SK-N-SH (cell line): ENCODE results near the gene PLEKHM3. TPM values are rescaled to one million over a fixed set of nuclear protein-coding genes. Genes with fewer than 3 reads are reported as not detected.

Source experiments
- CTCF ChIA-PET: fragments of 300-600, 350-600 bp; formaldehyde crosslinking; extraction: SDS; loops from one replicate; lab custom pipeline; 2021; lab: Yijun Ruan, JAX
- POLR2A ChIA-PET: fragments of 350-600 bp; sonication (Branson Sonifier 250); formaldehyde crosslinking; extraction: SDS; loops from one replicate; lab custom pipeline; 2020; ENCODE audit warnings: antibody characterized with exemption, inconsistent platforms; lab: Yijun Ruan, JAX
- DNase-seq: peaks from one replicate; pipeline ENCODE4 v3.0.0; 2012
- H2AFZ ChIP-seq: fragments of 200-600 bp; sonication (generic); 2 replicates; pipeline ENCODE4 v1.8.1; 2016; ENCODE audit warnings: antibody characterized with exemption, mild to moderate bottlenecking, low read depth
- H3F3A ChIP-seq: fragments of 200-600 bp; sonication (generic); replicated peaks from 2 replicates; pipeline ENCODE3; 2016; ENCODE audit warnings: antibody characterized with exemption, mild to moderate bottlenecking; ENCODE audit not compliant: insufficient read depth
- H3K27ac ChIP-seq, 2 experiments: fragments of 200-500 bp in 1 of 2; fragments of 200-600 bp in 1 of 2; sonication (Bioruptor generic) in 1 of 2; sonication (generic), shearing (Covaris generic) in 1 of 2; 2 replicates each; pipeline versions ENCODE4 v1.5.1 to v1.6.1; 2014 to 2016; ENCODE audit warnings: low read depth in 2 of 2, inconsistent platforms in 1 of 2, low read length in 1 of 2, mild to moderate bottlenecking in 1 of 2, mixed read lengths in 1 of 2
- H3K27me3 ChIP-seq: fragments of 200-600 bp; sonication (generic), shearing (Covaris generic); 2 replicates; pipeline ENCODE4 v1.6.1; 2016; ENCODE audit warnings: mixed run types; ENCODE audit not compliant: insufficient read depth
- H3K36me3 ChIP-seq, 2 experiments: fragments of 200-500 bp in 1 of 2; fragments of 200-600 bp in 1 of 2; sonication (Bioruptor generic) in 1 of 2; sonication (generic) in 1 of 2; replicated peaks in 1 of 2; 2 replicates each; pipeline versions ENCODE3 to v1.5.1; 2014 to 2016; ENCODE audit warnings: low read length in 1 of 2, mild to moderate bottlenecking in 1 of 2; ENCODE audit not compliant: insufficient read depth in 2 of 2, control insufficient read depth in 1 of 2
- H3K4me1 ChIP-seq, 2 experiments: fragments of 200-500 bp in 1 of 2; fragments of 200-600 bp in 1 of 2; sonication (Bioruptor generic) in 1 of 2; sonication (generic), shearing (Covaris generic) in 1 of 2; 2 replicates each; pipeline versions ENCODE4 v1.5.1 to v1.6.1; 2014 to 2016; ENCODE audit warnings: low read depth in 1 of 2, low read length in 1 of 2, mixed run types in 1 of 2; ENCODE audit not compliant: insufficient read depth in 2 of 2, control insufficient read depth in 1 of 2
- H3K4me2 ChIP-seq: fragments of 200-600 bp; sonication (generic), shearing (Covaris generic); 2 replicates; pipeline ENCODE4 v1.6.1; 2017; ENCODE audit warnings: mixed run types
- H3K4me3 ChIP-seq, 2 experiments: fragments of 200-500 bp in 1 of 2; fragments of 200-600 bp in 1 of 2; sonication (Bioruptor generic) in 1 of 2; sonication (generic), shearing (Covaris generic) in 1 of 2; 2 replicates each; pipeline versions ENCODE4 v1.5.1 to v1.8.1; 2014 to 2016; ENCODE audit warnings: low read depth in 2 of 2, inconsistent platforms in 1 of 2, low read length in 1 of 2, mild to moderate bottlenecking in 1 of 2, mixed read lengths in 1 of 2, moderate library complexity in 1 of 2
- H3K79me2 ChIP-seq: fragments of 200-600 bp; sonication (generic); 2 replicates; pipeline ENCODE4 v1.8.1; 2017; ENCODE audit warnings: mild to moderate bottlenecking; ENCODE audit not compliant: insufficient read depth
- H3K9ac ChIP-seq: fragments of 200-600 bp; sonication (generic); 2 replicates; pipeline ENCODE4 v1.6.1; 2017; ENCODE audit warnings: mixed run types
- H3K9me2 ChIP-seq: fragments of 200-600 bp; sonication (generic); 2 replicates; pipeline ENCODE4 v1.6.1; 2017; ENCODE audit warnings: mixed run types
- H3K9me3 ChIP-seq: fragments of 200-600 bp; sonication (generic); 2 replicates; pipeline ENCODE4 v1.6.1; 2017; ENCODE audit warnings: mixed run types, mild to moderate bottlenecking, moderate library complexity
- H4K20me1 ChIP-seq: fragments of 200-600 bp; sonication (generic); 2 replicates; pipeline ENCODE4 v1.6.1; 2017; ENCODE audit warnings: mild to moderate bottlenecking, mixed run types; ENCODE audit not compliant: insufficient read depth
- CHD2 ChIP-seq: fragments of 150-350 bp; IDR thresholded peaks from 2 replicates; pipeline ENCODE4 v1.6.1; 2018; ENCODE audit warnings: low read length; ENCODE audit not compliant: partially characterized antibody
- CTCF ChIP-seq: fragments of 200-600 bp; sonication (generic); IDR thresholded peaks from 2 replicates; pipeline ENCODE4 v1.6.1; 2017; ENCODE audit warnings: antibody characterized with exemption, mild to moderate bottlenecking, moderate library complexity
- FOSL2 ChIP-seq: IDR thresholded peaks from 2 replicates; pipeline ENCODE4 v1.4.0; 2012; ENCODE audit warnings: low read depth, mild to moderate bottlenecking, moderate library complexity, borderline replicate concordance
- IRF3 ChIP-seq: fragments of 150-350 bp; IDR thresholded peaks from 2 replicates; pipeline ENCODE4 v1.6.1; 2016; ENCODE audit warnings: mild to moderate bottlenecking, low read depth, low read length
- MEF2A ChIP-seq: IDR thresholded peaks from 2 replicates; pipeline ENCODE4 v1.4.0; 2012; ENCODE audit warnings: low read depth, borderline replicate concordance
- NFIC ChIP-seq: IDR thresholded peaks from 2 replicates; pipeline ENCODE4 v1.4.0; 2012; ENCODE audit warnings: borderline replicate concordance
- POLR2AphosphoS5 ChIP-seq: IDR thresholded peaks from 2 replicates; pipeline ENCODE4 v1.6.1; 2012; ENCODE audit warnings: low read depth, low read length
- RFX5 ChIP-seq: IDR thresholded peaks from 2 replicates; pipeline ENCODE4 v1.6.1; 2012; ENCODE audit warnings: mild to moderate bottlenecking, improper control_type of control experiment, low read length
- RXRA ChIP-seq: IDR thresholded peaks from 2 replicates; pipeline ENCODE4 v1.4.0; 2012; ENCODE audit warnings: low read depth, mild to moderate bottlenecking, borderline replicate concordance
- TEAD4 ChIP-seq: IDR thresholded peaks from 2 replicates; pipeline ENCODE4 v1.4.0; 2012; ENCODE audit warnings: mild to moderate bottlenecking, borderline replicate concordance; ENCODE audit not compliant: insufficient read depth
- USF2 ChIP-seq: fragments of 150-350 bp; IDR thresholded peaks from 2 replicates; pipeline ENCODE4 v1.6.1; 2017; ENCODE audit warnings: antibody characterized with exemption, low read length, low read depth, borderline replicate concordance
- YY1 ChIP-seq: IDR thresholded peaks from 2 replicates; pipeline ENCODE4 v1.4.0; 2012; ENCODE audit warnings: low read depth, mild to moderate bottlenecking
- ZBTB33 ChIP-seq: IDR thresholded peaks from 2 replicates; pipeline ENCODE4 v1.4.0; 2012; ENCODE audit warnings: low read depth, borderline replicate concordance
- WGBS: methylation state at CpG from one replicate; pipeline ENCODE4 v1.1.6; 2017; ENCODE audit warnings: low lambda C conversion rate; 5-methylcytosine and 5-hydroxymethylcytosine counted together
- polyA plus RNA-seq, 3 experiments: library from polyadenylated mRNA; depleted of rRNA; stranded (reverse); fragments of >200 nt; gene quantifications; 2 replicates each; pipeline ENCODE4 v1.2.3, GENCODE V29; 2012
- TF ChIP-seq, protein P1 (sequence below): IDR thresholded peaks from 2 replicates; pipeline ENCODE4 v1.4.0; 2012; ENCODE audit warnings: low read depth

The PLEKHM3 gene
- polyA plus RNA-seq, 1 of the 3 experiments (the other 2 are of a cell fraction) = 1.9 TPM

DNA sequence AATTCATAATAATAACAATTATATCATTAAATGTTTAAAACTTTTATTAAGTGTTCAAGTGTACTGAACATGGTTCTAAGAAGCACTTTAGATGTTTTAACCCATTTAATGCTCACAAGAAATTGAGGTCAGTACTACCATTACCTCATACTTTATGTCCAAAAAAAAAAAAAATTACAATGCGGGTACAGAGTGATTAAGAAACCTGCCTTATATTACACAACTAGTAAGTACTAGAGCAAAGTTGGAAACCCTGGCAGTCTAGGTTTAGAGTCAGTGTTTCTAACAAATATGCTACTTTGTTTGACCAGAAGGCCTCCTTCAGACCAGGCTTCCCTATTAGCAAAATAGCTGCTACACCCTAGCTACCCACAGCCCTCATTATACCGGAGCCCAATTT is 28.5 kb downstream of the PLEKHM3 start:
- POLR2A ChIA-PET = no interaction called here
- WGBS = 100% methylated on average over 2 of the region's 2 CpGs
- no peak for DNase-seq
- no peaks in the 10 kb centered on the region for H3K9me3 ChIP-seq
- no peaks in the 10 kb centered on the region for H3K9me2 ChIP-seq
- peaks cover 3% of the 10 kb centered on the region for H3F3A ChIP-seq
- CTCF ChIA-PET = no interaction called here
- H4K20me1 ChIP-seq = no peaks in the 10 kb centered on the region
- no peak overlapping the region for H3K9ac ChIP-seq
- no peak overlapping the region for H3K27ac ChIP-seq
- H3K4me3 ChIP-seq = no peak overlapping the region
- TF ChIP-seq NFIC (no peak), ZBTB33 (no peak), CHD2 (no peak), MEF2A (no peak), RXRA (no peak)
- TF ChIP-seq, all 33 proteins: peak for 0
- H2AFZ ChIP-seq = no peak overlapping the region
- H3K79me2 ChIP-seq = no peaks in the 10 kb centered on the region
- H3K4me1 ChIP-seq = peaks cover 0 to 9% of the 10 kb centered on the region in 2 experiments; a peak in 1 of 4 replicates
- peaks cover 0 to 5% of the 10 kb centered on the region in 2 experiments for H3K36me3 ChIP-seq
- no peaks in the 10 kb centered on the region for H3K27me3 ChIP-seq
- no peak overlapping the region for H3K4me2 ChIP-seq

DNA sequence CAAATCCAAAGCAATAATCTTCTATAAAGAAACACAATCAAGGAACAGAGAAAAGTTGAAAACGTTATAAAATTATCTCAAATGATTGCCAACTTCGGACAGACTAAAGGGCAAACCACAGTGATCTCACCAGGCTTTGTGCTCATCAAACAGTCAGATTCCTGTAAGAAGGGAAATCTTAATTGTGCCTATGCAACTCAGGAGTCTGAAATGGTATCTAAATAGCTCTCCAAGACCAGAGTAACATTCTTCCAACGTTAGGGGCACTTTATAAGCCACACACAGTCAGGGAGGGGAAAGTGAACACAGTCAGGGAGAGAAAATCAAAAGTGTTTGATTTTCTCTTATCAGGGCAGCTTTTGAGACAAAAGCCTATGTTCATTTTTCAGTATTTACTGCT is 29.4 kb downstream of the PLEKHM3 start:
- no peaks in the 10 kb centered on the region for H3K27me3 ChIP-seq
- H3K9me3 ChIP-seq = no peaks in the 10 kb centered on the region
- no peak overlapping the region for H3K27ac ChIP-seq
- H3K4me3 ChIP-seq = no peak overlapping the region
- no peak overlapping the region for H3K9ac ChIP-seq
- H2AFZ ChIP-seq = no peak overlapping the region
- 77% methylated on average over 3 of the region's 3 CpGs for WGBS
- ChIA-PET POLR2A (no interaction called here), CTCF (interaction anchor here (1.2 to 2.1 kb wide), 3 partner anchors 19 to 45 kb away, joined by 3 to 6 read pairs (median 5); no protein-coding TSS in a partner anchor)
- TF ChIP-seq TEAD4 (no peak), POLR2AphosphoS5 (no peak), YY1 (no peak)
- TF ChIP-seq, protein P1, sequence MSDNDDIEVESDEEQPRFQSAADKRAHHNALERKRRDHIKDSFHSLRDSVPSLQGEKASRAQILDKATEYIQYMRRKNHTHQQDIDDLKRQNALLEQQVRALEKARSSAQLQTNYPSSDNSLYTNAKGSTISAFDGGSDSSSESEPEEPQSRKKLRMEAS = no peak
- no peak for DNase-seq
- H3K9me2 ChIP-seq = no peaks in the 10 kb centered on the region
- H3F3A ChIP-seq = peaks cover 3% of the 10 kb centered on the region
- peaks cover 5 to 8% of the 10 kb centered on the region in 2 experiments; a peak in 3 of 4 replicates for H3K4me1 ChIP-seq
- no peak overlapping the region for H3K4me2 ChIP-seq
- peaks cover 0 to 3% of the 10 kb centered on the region in 2 experiments for H3K36me3 ChIP-seq
- no peaks in the 10 kb centered on the region for H4K20me1 ChIP-seq
- no peaks in the 10 kb centered on the region for H3K79me2 ChIP-seq

- Histone ChIP-seq H3K36me3 (no peaks in the 10 kb centered on the region), H3K9me2 (no peaks in the 10 kb centered on the region), H4K20me1 (no peaks in the 10 kb centered on the region), H3K27ac (peak overlapping the region in 1 of 2 experiments; percentile 47; a peak in 2 of 4 replicates), H2AFZ (no peak overlapping the region), H3K79me2 (no peaks in the 10 kb centered on the region), H3F3A (peaks cover 3% of the 10 kb centered on the region), H3K9ac (no peak overlapping the region), H3K4me3 (no peak overlapping the region), H3K4me1 (peaks cover 0 to 5% of the 10 kb centered on the region in 2 experiments; a peak in 2 of 4 replicates), H3K9me3 (no peaks in the 10 kb centered on the region), H3K4me2 (no peak overlapping the region; the same call in 1 of the 2 replicates), H3K27me3 (no peaks in the 10 kb centered on the region)
- ChIA-PET POLR2A (no interaction called here), CTCF (no interaction called here)
- WGBS = 79% methylated on average over 4 of the region's 4 CpGs
- DNase-seq = no peak
- TF ChIP-seq RFX5 (no peak), CTCF (no peak), FOSL2 (peak; percentile 26; the same call in 1 of the 2 replicates), USF2 (no peak), IRF3 (no peak)
These were observed 32.1 kb downstream of the PLEKHM3 start for GRCh38 chr2:207993151-207993763.
